Glutamatergic neuron (in vitro differentiated cells): ENCODE measurements around the gene TMEM267. TPM values are rescaled to one million over a fixed set of nuclear protein-coding genes. Genes with fewer than 3 reads are reported as not detected.

Experiments
- DNase-seq: peaks from one replicate; pipeline ENCODE4 v3.0.0; 2022
- H3K27ac Mint-ChIP-seq: one replicate; pipeline ENCODE4 v1.8.0; 2020; ENCODE audit warnings: mild to moderate bottlenecking, mixed read lengths, inconsistent platforms; ENCODE audit not compliant: unreplicated experiment
- H3K27me3 Mint-ChIP-seq: one replicate; pipeline ENCODE4 v1.8.0; 2020; ENCODE audit warnings: mild to moderate bottlenecking, moderate library complexity, mixed read lengths, inconsistent platforms; ENCODE audit not compliant: unreplicated experiment
- H3K36me3 Mint-ChIP-seq: one replicate; pipeline ENCODE4 v1.8.0; 2020; ENCODE audit warnings: mild to moderate bottlenecking, mixed read lengths, inconsistent platforms; ENCODE audit not compliant: unreplicated experiment
- H3K4me1 Mint-ChIP-seq: one replicate; pipeline ENCODE4 v1.8.0; 2020; ENCODE audit warnings: mild to moderate bottlenecking, low read depth, mixed read lengths, inconsistent platforms; ENCODE audit not compliant: unreplicated experiment
- H3K4me3 Mint-ChIP-seq: one replicate; pipeline ENCODE4 v1.8.0; 2020; ENCODE audit warnings: mild to moderate bottlenecking, mixed read lengths, inconsistent platforms; ENCODE audit not compliant: unreplicated experiment
- H3K9me3 Mint-ChIP-seq: one replicate; pipeline ENCODE4 v1.8.0; 2020; ENCODE audit warnings: mild to moderate bottlenecking, moderate library complexity, mixed read lengths, inconsistent platforms; ENCODE audit not compliant: unreplicated experiment
- long read RNA-seq: library from polyadenylated mRNA; unstranded; transcript quantifications from one replicate; pipeline ENCODE4 v2.0.0, GENCODE V29; 2020; ENCODE audit not compliant: unreplicated experiment
- total RNA-seq: library from RNA; stranded (reverse); fragmentation: NEBNext Ultra II Directional; extraction: Animal tissue kit (Norgen Biotek cat#: 25700); gene quantifications from one replicate; pipeline ENCODE4 v1.2.1, GENCODE V29; 2021; ENCODE audit not compliant: unreplicated experiment
- TF ChIP-seq, protein P1 (sequence below): fragments of 200-600 bp; sonication (generic); IDR thresholded peaks from one replicate; pipeline ENCODE4 v1.5.0; 2021; ENCODE audit not compliant: partially characterized antibody, unreplicated experiment

The TMEM267 gene, protein sequence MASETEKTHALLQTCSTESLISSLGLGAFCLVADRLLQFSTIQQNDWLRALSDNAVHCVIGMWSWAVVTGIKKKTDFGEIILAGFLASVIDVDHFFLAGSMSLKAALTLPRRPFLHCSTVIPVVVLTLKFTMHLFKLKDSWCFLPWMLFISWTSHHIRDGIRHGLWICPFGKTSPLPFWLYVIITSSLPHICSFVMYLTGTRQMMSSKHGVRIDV
- 6.8 TPM for total RNA-seq
- long read RNA-seq, transcript TMEM267-201 (3 exons, 2,338 nt) = major isoform, 10 of 13 reads
- long read RNA-seq, partial matches to known transcripts = 0 of 13 reads
- long read RNA-seq, other reads (novel, unspliced or antisense) = 3 of 13 reads

GRCh38 chr5:43483298-43484105, at the start of gene TMEM267:
Gene TMEM267, minus strand, starts transcription at chr5:43483865. Its CDS starts 29,896 bp downstream, at chr5:43453969.
- H3K9me3 Mint-ChIP-seq = peaks cover 7% of the 10 kb centered on the region
- TF ChIP-seq, protein P1, sequence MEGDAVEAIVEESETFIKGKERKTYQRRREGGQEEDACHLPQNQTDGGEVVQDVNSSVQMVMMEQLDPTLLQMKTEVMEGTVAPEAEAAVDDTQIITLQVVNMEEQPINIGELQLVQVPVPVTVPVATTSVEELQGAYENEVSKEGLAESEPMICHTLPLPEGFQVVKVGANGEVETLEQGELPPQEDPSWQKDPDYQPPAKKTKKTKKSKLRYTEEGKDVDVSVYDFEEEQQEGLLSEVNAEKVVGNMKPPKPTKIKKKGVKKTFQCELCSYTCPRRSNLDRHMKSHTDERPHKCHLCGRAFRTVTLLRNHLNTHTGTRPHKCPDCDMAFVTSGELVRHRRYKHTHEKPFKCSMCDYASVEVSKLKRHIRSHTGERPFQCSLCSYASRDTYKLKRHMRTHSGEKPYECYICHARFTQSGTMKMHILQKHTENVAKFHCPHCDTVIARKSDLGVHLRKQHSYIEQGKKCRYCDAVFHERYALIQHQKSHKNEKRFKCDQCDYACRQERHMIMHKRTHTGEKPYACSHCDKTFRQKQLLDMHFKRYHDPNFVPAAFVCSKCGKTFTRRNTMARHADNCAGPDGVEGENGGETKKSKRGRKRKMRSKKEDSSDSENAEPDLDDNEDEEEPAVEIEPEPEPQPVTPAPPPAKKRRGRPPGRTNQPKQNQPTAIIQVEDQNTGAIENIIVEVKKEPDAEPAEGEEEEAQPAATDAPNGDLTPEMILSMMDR = no peak

GRCh38 chr5:43530648-43531047, 47.0 kb upstream of the TMEM267 start:
- DNase-seq = no peak
- no peaks in the 10 kb centered on the region for H3K27me3 Mint-ChIP-seq
- TF ChIP-seq, protein P1 = no peak
- H3K36me3 Mint-ChIP-seq = no peaks in the 10 kb centered on the region
- H3K27ac Mint-ChIP-seq = no peak overlapping the region
- H3K4me1 Mint-ChIP-seq = peaks cover 2% of the 10 kb centered on the region
- H3K4me3 Mint-ChIP-seq = no peak overlapping the region
- no peaks in the 10 kb centered on the region for H3K9me3 Mint-ChIP-seq

More at GRCh38 chr5:43483298-43484105, at the start of gene TMEM267:
- Mint-ChIP-seq H3K27ac (peak within 1 kb of the TSS; percentile 97), H3K4me1 (peaks cover 7% of the 10 kb centered on the region), H3K4me3 (peak within 1 kb of the TSS; percentile 98), H3K27me3 (peaks cover 4% of the 10 kb centered on the region), H3K36me3 (no peaks in the 10 kb centered on the region)
- peak; percentile 92 for DNase-seq

DNA sequence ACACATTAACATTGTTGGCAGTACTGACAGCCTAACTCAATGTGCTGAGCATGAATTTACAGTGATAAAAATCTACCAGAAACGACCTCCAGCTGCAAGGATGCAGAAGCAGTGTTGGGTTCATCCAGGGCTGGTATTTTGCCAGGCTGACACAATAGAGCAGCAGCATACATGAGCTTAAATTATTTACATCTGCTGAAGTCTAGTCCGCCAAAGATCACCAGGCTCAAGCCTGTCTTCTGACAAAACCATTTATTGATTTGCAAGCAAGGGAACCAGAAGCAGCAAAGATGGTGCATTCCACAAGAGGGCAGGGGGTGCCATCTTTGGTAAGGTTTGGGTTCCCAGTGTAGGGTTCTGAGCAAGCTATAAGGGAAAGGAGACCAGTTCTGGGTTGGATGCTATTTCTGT, 40.0 kb upstream of the TMEM267 start:
- peaks cover 8% of the 10 kb centered on the region for H3K36me3 Mint-ChIP-seq
- no peak for DNase-seq
- TF ChIP-seq, protein P1 = no peak
- H3K9me3 Mint-ChIP-seq = peaks cover 2% of the 10 kb centered on the region
- H3K4me1 Mint-ChIP-seq = peaks cover 14% of the 10 kb centered on the region
- peaks cover 7% of the 10 kb centered on the region for H3K27me3 Mint-ChIP-seq
- H3K27ac Mint-ChIP-seq = peak overlapping the region; percentile 72
- H3K4me3 Mint-ChIP-seq = no peak overlapping the region

DNA sequence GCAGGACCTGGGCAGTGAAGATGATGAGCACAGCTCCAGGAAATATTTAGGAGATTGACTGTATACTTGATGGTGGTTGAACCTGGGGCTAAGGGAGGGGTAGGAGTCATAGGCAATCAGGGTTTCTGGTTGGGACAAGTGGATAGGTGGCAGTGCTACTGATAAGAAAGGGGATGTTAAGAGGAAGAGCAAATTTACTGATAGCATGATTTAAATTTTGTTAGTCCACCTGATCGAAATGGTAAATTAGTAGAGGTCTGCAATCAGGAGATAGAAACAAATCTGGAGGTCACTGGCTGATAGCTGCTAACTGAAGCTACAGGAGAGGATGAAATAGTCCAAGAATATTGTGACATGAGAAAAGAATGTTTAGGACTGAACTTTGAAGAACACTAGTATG, 37.0 kb upstream of the TMEM267 start:
- Mint-ChIP-seq H3K4me3 (no peak overlapping the region), H3K36me3 (peaks cover 8% of the 10 kb centered on the region), H3K4me1 (peaks cover 11% of the 10 kb centered on the region), H3K9me3 (peaks cover 2% of the 10 kb centered on the region), H3K27me3 (peaks cover 7% of the 10 kb centered on the region), H3K27ac (no peak overlapping the region)
- TF ChIP-seq, protein P1 = no peak
- no peak for DNase-seq
